MCF 10A (cell line): Measurements from ENCODE around the gene RBFOX2. TPM values are rescaled to one million over a fixed set of nuclear protein-coding genes. Genes with fewer than 3 reads are reported as not detected.

Experiments used
- BruUV-seq: library from RNA; stranded (reverse); fragments of 400-500 nt; replicated peaks from 2 replicates; lab custom pipeline; 2021; lab: Mats Ljungman, UMichigan
- CTCF ChIA-PET: fragments of 300-600 bp; sonication (Branson Sonifier 250); formaldehyde crosslinking; extraction: SDS; loops from one replicate; lab custom pipeline; 2021; ENCODE audit warnings: antibody characterized with exemption, inconsistent platforms; lab: Yijun Ruan, JAX
- POLR2A ChIA-PET: fragments of 300-600, 350-650 bp; sonication (Branson Sonifier 250); formaldehyde crosslinking; extraction: SDS; loops from one replicate; lab custom pipeline; 2020; ENCODE audit warnings: antibody characterized with exemption, inconsistent platforms; lab: Yijun Ruan, JAX
- DNase-seq: peaks from one replicate; pipeline ENCODE4 v3.0.0-alpha.2; 2018; ENCODE audit not compliant: unreplicated experiment
- H3K27ac Mint-ChIP-seq: one replicate; pipeline ENCODE4 v1.8.0; 2022; ENCODE audit warnings: mild to moderate bottlenecking, low read depth, mixed read lengths; ENCODE audit not compliant: unreplicated experiment
- H3K27me3 Mint-ChIP-seq: one replicate; pipeline ENCODE4 v1.8.0; 2022; ENCODE audit warnings: mixed read lengths; ENCODE audit not compliant: insufficient read depth, unreplicated experiment
- H3K36me3 Mint-ChIP-seq: one replicate; pipeline ENCODE4 v1.8.0; 2022; ENCODE audit warnings: mild to moderate bottlenecking, moderate library complexity, mixed read lengths; ENCODE audit not compliant: insufficient read depth, unreplicated experiment
- H3K4me1 Mint-ChIP-seq: one replicate; pipeline ENCODE4 v1.8.0; 2022; ENCODE audit warnings: mixed read lengths; ENCODE audit not compliant: insufficient read depth, unreplicated experiment
- H3K4me3 Mint-ChIP-seq: one replicate; pipeline ENCODE4 v1.8.0; 2022; ENCODE audit warnings: mild to moderate bottlenecking, moderate library complexity, mixed read lengths; ENCODE audit not compliant: unreplicated experiment
- H3K9me3 Mint-ChIP-seq: one replicate; pipeline ENCODE4 v1.8.0; 2022; ENCODE audit warnings: mixed read lengths; ENCODE audit not compliant: unreplicated experiment
- CTCF ChIP-seq: fragments of 200-600 bp; IDR thresholded peaks from one replicate; pipeline ENCODE4 v1.8.0; 2022; ENCODE audit warnings: antibody characterized with exemption, mild to moderate bottlenecking; ENCODE audit not compliant: unreplicated experiment
- intact Hi-C: fragments of 100-400 bp; cut with micrococcal nuclease; formaldehyde crosslinking; loops from 2 replicates; pipeline ENCODE4 v1.14.1; 2022
- total RNA-seq: library from RNA; stranded (reverse); gene quantifications from 2 replicates; pipeline ENCODE4 v1.2.3, GENCODE V29; 2022

The RBFOX2 gene
- total RNA-seq, 1 experiment from 2014 or later = 89.4 TPM

DNA sequence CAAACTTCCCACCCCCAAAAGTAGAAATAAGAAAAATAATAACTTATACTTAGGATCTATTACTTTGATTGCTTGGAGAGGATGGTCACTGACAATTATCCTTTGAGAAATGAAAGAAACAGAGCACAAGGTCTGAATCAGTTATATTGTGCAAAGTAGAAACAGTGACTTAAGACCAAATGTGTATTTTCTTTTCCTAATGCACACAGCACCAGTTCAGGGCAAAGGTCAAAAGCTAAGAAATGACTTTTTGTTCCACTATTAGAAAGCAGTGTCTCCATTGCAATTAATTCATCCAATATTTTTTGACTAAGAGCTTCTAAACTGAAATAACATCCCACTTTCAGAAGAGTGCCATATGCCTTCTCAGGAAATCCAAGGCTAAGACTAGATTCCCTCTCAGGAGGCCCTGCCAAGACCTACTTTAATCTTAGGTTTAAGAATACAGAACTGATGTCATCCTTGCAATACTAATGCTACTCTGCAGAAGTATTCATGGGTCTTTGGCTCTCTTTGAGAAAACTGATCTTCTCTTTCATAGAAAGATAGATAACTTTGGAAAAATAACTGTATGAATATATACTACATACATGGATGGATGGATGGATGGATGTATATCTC is 164.0 kb downstream of the RBFOX2 start:
- intact Hi-C loops = no loop called here
- Mint-ChIP-seq H3K4me3 (no peak overlapping the region), H3K27me3 (no peaks in the 10 kb centered on the region), H3K9me3 (no peaks in the 10 kb centered on the region), H3K27ac (no peak overlapping the region), H3K4me1 (peaks cover 11% of the 10 kb centered on the region), H3K36me3 (no peaks in the 10 kb centered on the region)
- no TSS peak for BruUV-seq
- ChIA-PET CTCF (no interaction called here), POLR2A (interaction anchor here (0.8 kb wide), 1 partner anchor 11 kb away, joined by 3 read pairs; no protein-coding TSS in a partner anchor)
- no peak for TF ChIP-seq CTCF
- DNase-seq = no peak

- no peak overlapping the region for H3K27ac Mint-ChIP-seq
- H3K27me3 Mint-ChIP-seq = no peaks in the 10 kb centered on the region
- peaks cover 6% of the 10 kb centered on the region for H3K4me1 Mint-ChIP-seq
- no TSS peak for BruUV-seq
- H3K9me3 Mint-ChIP-seq = no peaks in the 10 kb centered on the region
- no peak overlapping the region for H3K4me3 Mint-ChIP-seq
- DNase-seq = no peak
- no peaks in the 10 kb centered on the region for H3K36me3 Mint-ChIP-seq
- no peak for TF ChIP-seq CTCF
- intact Hi-C loops = no loop called here
- ChIA-PET POLR2A (interaction anchor here (1.4 to 1.8 kb wide), 2 partner anchors 25 to 32 kb away, joined by 4 to 5 read pairs; no protein-coding TSS in a partner anchor), CTCF (interaction anchor here (0.7 to 0.9 kb wide), 2 partner anchors 15 to 21 kb away, joined by 3 read pairs; no protein-coding TSS in a partner anchor)
These were observed 165.2 kb downstream of the RBFOX2 start for GRCh38 chr22:35863432-35863831.

- peaks cover 6% of the 10 kb centered on the region for H3K4me1 Mint-ChIP-seq
- H3K27me3 Mint-ChIP-seq = no peaks in the 10 kb centered on the region
- no peak overlapping the region for H3K27ac Mint-ChIP-seq
- ChIA-PET POLR2A (interaction anchor here (1.4 to 1.8 kb wide), 2 partner anchors 24 to 32 kb away, joined by 4 to 5 read pairs; no protein-coding TSS in a partner anchor), CTCF (interaction anchor here (0.9 kb wide), 1 partner anchor 20 kb away, joined by 3 read pairs; no protein-coding TSS in a partner anchor)
- intact Hi-C loops = no loop called here
- H3K9me3 Mint-ChIP-seq = no peaks in the 10 kb centered on the region
- no peak overlapping the region for H3K4me3 Mint-ChIP-seq
- no peaks in the 10 kb centered on the region for H3K36me3 Mint-ChIP-seq
- TF ChIP-seq CTCF = no peak
- no peak for DNase-seq
- BruUV-seq = no TSS peak
These were observed 165.9 kb downstream of the RBFOX2 start for GRCh38 chr22:35862697-35863096.

DNA sequence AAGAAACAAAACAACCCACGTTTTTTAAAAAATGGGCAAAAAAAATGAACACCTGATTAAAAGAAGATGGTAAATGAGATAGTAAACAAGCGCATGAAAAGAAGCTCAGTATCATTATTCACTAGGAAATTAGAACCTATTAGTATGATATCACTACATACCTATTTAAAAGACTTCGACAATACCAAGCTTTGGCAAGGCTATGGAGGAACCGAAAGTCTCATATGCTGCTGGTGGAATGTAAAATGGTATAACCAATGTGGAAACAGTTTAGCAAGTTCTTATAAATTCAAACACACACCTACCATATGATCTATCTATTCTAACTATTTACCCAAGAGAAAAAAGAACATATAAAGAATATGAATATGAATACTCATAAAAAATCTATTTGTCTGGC is 167.2 kb downstream of the RBFOX2 start:
- Mint-ChIP-seq H3K36me3 (no peaks in the 10 kb centered on the region), H3K4me1 (peaks cover 6% of the 10 kb centered on the region), H3K4me3 (no peak overlapping the region), H3K9me3 (no peaks in the 10 kb centered on the region), H3K27me3 (no peaks in the 10 kb centered on the region), H3K27ac (no peak overlapping the region)
- no peak for TF ChIP-seq CTCF
- no peak for DNase-seq
- BruUV-seq = no TSS peak
- CTCF ChIA-PET = interaction anchor here (0.5 kb wide), 1 partner anchor 9 kb away, joined by 6 read pairs; no protein-coding TSS in a partner anchor
- POLR2A ChIA-PET = no interaction called here
- intact Hi-C loops = no loop called here
